ENCODE measurements around the gene ARIH2.

The ARIH2 gene

GRCh38 chr3:48962340-48962739, 43.7 kb downstream of the ARIH2 start:
- peak in 8 of 42 donors; percentile 14 to 56 (median 23) for DNase-seq
- intact Hi-C loops (cut with DNase I) = no loop called here

- no peak for DNase-seq
- intact Hi-C loops (cut with DNase I) = no loop called here
Measured at GRCh38 chr3:48962939-48963338, 44.3 kb downstream of the ARIH2 start.

- intact Hi-C loops (cut with DNase I) = no loop called here
- no peak for DNase-seq
Measured at GRCh38 chr3:48963591-48963990, 44.9 kb downstream of the ARIH2 start.

GRCh38 chr3:48966367-48966766, 47.7 kb downstream of the ARIH2 start:
- intact Hi-C loops (cut with DNase I) = no loop called here
- no peak for DNase-seq

GRCh38 chr3:48966876-48967361, 48.3 kb downstream of the ARIH2 start:
- peak in 38 of 42 donors; percentile 19 to 82 (median 54) for DNase-seq
- intact Hi-C loops (cut with DNase I) = no loop called here

GRCh38 chr3:48970586-48970985, 51.9 kb downstream of the ARIH2 start:
- peak in 3 of 42 donors; percentile 15 to 43 (median 28) for DNase-seq

GRCh38 chr3:48974076-48974864, 55.6 kb downstream of the ARIH2 start:
- DNase-seq = peak in 1 of 42 donors; percentile 9
- intact Hi-C loops (cut with DNase I) = no loop called here

More at GRCh38 chr3:48970586-48970985, 51.9 kb downstream of the ARIH2 start:
- intact Hi-C loops (cut with DNase I) = no loop called here

GRCh38 chr3:48979451-48979850, 60.8 kb downstream of the ARIH2 start:
- no peak for DNase-seq
- intact Hi-C loops (cut with DNase I) = no loop called here

- intact Hi-C loops (cut with DNase I) = no loop called here
- DNase-seq = no peak
Measured at GRCh38 chr3:48980295-48980694, 61.7 kb downstream of the ARIH2 start.

GRCh38 chr3:48982016-48982415, 63.4 kb downstream of the ARIH2 start:
- intact Hi-C loops (cut with DNase I) = no loop called here

GRCh38 chr3:48982686-48983085, 64.0 kb downstream of the ARIH2 start:
- DNase-seq = no peak
- intact Hi-C loops (cut with DNase I) = no loop called here

More at GRCh38 chr3:48982016-48982415, 63.4 kb downstream of the ARIH2 start:
- DNase-seq = no peak

GRCh38 chr3:48983096-48983495, 64.5 kb downstream of the ARIH2 start:
- intact Hi-C loops (cut with DNase I) = no loop called here
- DNase-seq = no peak

GRCh38 chr3:48984663-48985062, 66.0 kb downstream of the ARIH2 start:
- DNase-seq = no peak
- intact Hi-C loops (cut with DNase I) = loop anchor here (5.0 kb wide), 1 partner anchor 38 kb away; the partner anchor contains the start of gene NDUFAF3

- intact Hi-C loops (cut with DNase I) = loop anchor here (5.0 kb wide), 1 partner anchor 36 kb away; the partner anchor contains the start of gene NDUFAF3
Measured at GRCh38 chr3:48985831-48986376, 67.3 kb downstream of the ARIH2 start.

GRCh38 chr3:48989126-48989795, 70.6 kb downstream of the ARIH2 start:
- peak in 1 of 42 donors; percentile 23 for DNase-seq
- intact Hi-C loops (cut with DNase I) = loop anchor here (5.0 kb wide), 1 partner anchor 33 kb away; the partner anchor contains the start of gene NDUFAF3

More at GRCh38 chr3:48985831-48986376, 67.3 kb downstream of the ARIH2 start:
- no peak for DNase-seq

GRCh38 chr3:48989796-48990635, 71.4 kb downstream of the ARIH2 start, which contains the start of gene P4HTM:
TSS of gene P4HTM (plus strand) at chr3:48990241. CDS start at chr3:48990257, 16 bp downstream.
- peak; percentile 83 to 98 (median 92) for DNase-seq
- intact Hi-C loops (cut with DNase I) = loop anchor here (5.0 kb wide), 1 partner anchor 32 kb away; the partner anchor contains the start of gene NDUFAF3

GRCh38 chr3:48990636-48991469, 72.2 kb downstream of the ARIH2 start:
- intact Hi-C loops (cut with DNase I) = no loop called here

More at GRCh38 chr3:48990636-48991469, 72.2 kb downstream of the ARIH2 start:
- peak in 21 of 42 donors; percentile 23 to 78 (median 53) for DNase-seq
